Measurements from ENCODE around the gene NFAT5.

Gene NFAT5

GRCh38 chr16:69596801-69597200 lies 31.0 kb downstream of the NFAT5 start:
- Mint-ChIP-seq H3K36me3 (ENCODE audit: low read depth) (peaks cover 36% of the 10 kb centered on the region), H3K27ac (no peak overlapping the region), H3K9me3 (no peaks in the 10 kb centered on the region), H3K4me1 (ENCODE audit: low read depth) (peaks cover 53% of the 10 kb centered on the region), H3K4me3 (no peak overlapping the region), H3K27me3 (no peaks in the 10 kb centered on the region)
- DNase-seq = no peak

- Mint-ChIP-seq H3K27me3 (no peaks in the 10 kb centered on the region), H3K4me1 (ENCODE audit: low read depth) (peaks cover 49% of the 10 kb centered on the region), H3K4me3 (no peak overlapping the region), H3K9me3 (no peaks in the 10 kb centered on the region), H3K36me3 (ENCODE audit: low read depth) (peaks cover 30% of the 10 kb centered on the region), H3K27ac (no peak overlapping the region)
- DNase-seq = no peak
Observed at GRCh38 chr16:69598045-69598444, 32.3 kb downstream of the NFAT5 start.

DNA sequence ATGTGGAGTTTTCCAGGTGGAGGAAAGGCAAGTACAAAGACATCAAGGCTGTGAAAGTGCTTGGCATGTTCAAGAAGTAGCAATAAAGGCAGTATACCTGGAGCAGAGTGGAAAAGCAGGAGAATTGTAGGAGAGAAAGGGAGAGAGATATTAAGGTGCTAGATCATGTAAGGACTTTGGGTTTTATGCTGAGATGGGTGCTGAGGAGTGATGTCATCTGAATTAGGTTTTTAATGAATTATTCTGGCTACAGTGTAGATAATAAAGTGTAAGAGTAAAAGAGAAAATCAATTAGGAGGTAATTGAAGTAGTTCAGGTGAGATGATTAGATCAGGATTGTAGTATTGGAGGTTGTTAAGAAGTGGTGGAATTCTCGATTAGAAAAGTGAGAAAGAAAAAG lies 34.0 kb downstream of the NFAT5 start:
- no peak for DNase-seq
- H3K27me3 Mint-ChIP-seq = no peaks in the 10 kb centered on the region
- H3K36me3 Mint-ChIP-seq (ENCODE audit: low read depth) = peaks cover 26% of the 10 kb centered on the region
- no peak overlapping the region for H3K4me3 Mint-ChIP-seq
- peaks cover 42% of the 10 kb centered on the region for H3K4me1 Mint-ChIP-seq (ENCODE audit: low read depth)
- no peaks in the 10 kb centered on the region for H3K9me3 Mint-ChIP-seq
- no peak overlapping the region for H3K27ac Mint-ChIP-seq

DNA sequence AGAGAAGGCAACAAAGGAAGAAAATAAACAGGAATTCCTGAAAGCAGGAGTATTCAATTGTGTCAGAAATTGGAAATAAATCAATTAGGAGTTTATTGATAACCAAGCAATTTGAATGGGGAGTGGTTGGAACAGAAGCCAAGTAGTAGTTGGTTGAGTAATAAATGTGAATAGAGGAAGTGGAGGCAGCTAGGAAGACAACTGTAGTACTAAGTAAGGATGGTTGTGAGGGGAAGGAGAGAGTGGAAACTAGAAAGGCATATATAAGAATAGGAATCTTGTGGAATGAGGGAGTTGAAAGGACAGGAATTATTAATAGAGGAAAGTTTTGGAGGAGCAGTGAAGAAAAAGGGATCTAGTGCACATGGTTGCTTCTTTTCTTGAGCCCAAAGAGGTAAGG lies 34.4 kb downstream of the NFAT5 start:
- H3K4me1 Mint-ChIP-seq (ENCODE audit: low read depth) = peaks cover 38% of the 10 kb centered on the region
- H3K27ac Mint-ChIP-seq = no peak overlapping the region
- H3K9me3 Mint-ChIP-seq = no peaks in the 10 kb centered on the region
- no peak overlapping the region for H3K4me3 Mint-ChIP-seq
- peaks cover 24% of the 10 kb centered on the region for H3K36me3 Mint-ChIP-seq (ENCODE audit: low read depth)
- H3K27me3 Mint-ChIP-seq = no peaks in the 10 kb centered on the region
- no peak for DNase-seq

DNA sequence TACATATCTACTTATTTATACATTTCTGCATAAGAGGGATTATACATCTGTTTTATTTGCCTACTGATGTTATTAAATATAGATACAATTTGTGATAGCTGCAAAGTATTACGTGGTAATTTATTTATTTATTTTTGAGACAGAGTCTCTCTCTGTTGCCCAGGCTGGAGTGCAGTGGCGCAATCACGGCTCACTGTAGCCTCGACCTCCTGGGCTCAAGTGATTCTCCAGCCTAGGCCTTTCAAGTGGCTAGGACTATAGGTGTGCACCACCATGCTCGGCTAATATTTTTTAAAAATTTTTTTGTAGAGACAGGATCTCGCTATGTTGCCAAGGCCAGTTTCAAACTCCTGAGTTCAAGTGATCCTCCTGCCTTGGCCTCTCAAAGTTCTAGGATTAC lies 35.5 kb downstream of the NFAT5 start:
- H3K27ac Mint-ChIP-seq = no peak overlapping the region

DNA sequence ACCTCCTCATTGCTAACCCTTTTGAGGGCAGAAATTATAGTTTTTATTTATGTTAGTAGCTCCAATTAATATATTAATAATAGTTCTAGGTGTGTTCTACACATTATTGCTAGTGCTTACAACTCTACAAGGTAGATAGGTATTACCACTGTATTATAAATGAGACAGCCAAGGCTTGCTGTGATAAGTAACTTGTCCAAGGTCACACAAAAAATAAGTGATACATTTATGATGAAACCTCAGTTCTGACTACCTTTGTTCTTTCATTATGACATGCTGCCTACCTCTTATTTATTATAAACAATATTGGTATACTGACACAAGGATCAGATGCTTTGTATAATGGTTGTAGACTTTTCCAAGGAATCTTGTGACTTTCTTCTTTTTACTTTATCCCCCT lies 41.2 kb downstream of the NFAT5 start:
- no peak for DNase-seq
- Mint-ChIP-seq H3K27me3 (no peaks in the 10 kb centered on the region), H3K9me3 (no peaks in the 10 kb centered on the region), H3K4me1 (ENCODE audit: low read depth) (peaks cover 54% of the 10 kb centered on the region), H3K36me3 (ENCODE audit: low read depth) (peaks cover 42% of the 10 kb centered on the region), H3K4me3 (peak overlapping the region; percentile 43), H3K27ac (peak overlapping the region; percentile 92)

More for the DNA sequence above, 35.5 kb downstream of the NFAT5 start:
- no peak overlapping the region for H3K4me3 Mint-ChIP-seq
- no peaks in the 10 kb centered on the region for H3K27me3 Mint-ChIP-seq
- peaks cover 27% of the 10 kb centered on the region for H3K36me3 Mint-ChIP-seq (ENCODE audit: low read depth)
- no peak for DNase-seq
- H3K9me3 Mint-ChIP-seq = no peaks in the 10 kb centered on the region
- H3K4me1 Mint-ChIP-seq (ENCODE audit: low read depth) = peaks cover 34% of the 10 kb centered on the region

DNA sequence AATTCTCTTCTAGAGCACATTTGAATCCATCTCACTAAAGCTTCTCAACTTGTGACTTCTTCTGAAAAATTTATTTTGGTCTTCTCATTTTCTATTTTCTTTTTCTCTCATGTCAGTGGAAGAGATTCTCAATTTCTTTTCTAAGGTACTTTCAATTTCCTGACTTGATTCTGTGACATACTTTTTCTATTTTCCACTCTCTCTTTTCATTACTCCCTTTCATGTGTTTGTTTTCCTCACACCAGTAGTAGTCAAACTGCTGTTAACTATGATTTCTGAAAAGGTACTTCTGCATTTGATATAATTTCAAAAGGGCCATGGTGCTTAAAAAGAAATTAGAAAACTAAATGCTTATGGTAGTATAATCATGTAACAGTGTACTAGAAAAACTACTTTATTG lies 41.9 kb downstream of the NFAT5 start:
- peak overlapping the region; percentile 43 for H3K4me3 Mint-ChIP-seq
- H3K36me3 Mint-ChIP-seq (ENCODE audit: low read depth) = peaks cover 42% of the 10 kb centered on the region
- H3K27me3 Mint-ChIP-seq = no peaks in the 10 kb centered on the region
- H3K4me1 Mint-ChIP-seq (ENCODE audit: low read depth) = peaks cover 61% of the 10 kb centered on the region
- H3K9me3 Mint-ChIP-seq = no peaks in the 10 kb centered on the region
- H3K27ac Mint-ChIP-seq = peak overlapping the region; percentile 92
- no peak for DNase-seq

DNA sequence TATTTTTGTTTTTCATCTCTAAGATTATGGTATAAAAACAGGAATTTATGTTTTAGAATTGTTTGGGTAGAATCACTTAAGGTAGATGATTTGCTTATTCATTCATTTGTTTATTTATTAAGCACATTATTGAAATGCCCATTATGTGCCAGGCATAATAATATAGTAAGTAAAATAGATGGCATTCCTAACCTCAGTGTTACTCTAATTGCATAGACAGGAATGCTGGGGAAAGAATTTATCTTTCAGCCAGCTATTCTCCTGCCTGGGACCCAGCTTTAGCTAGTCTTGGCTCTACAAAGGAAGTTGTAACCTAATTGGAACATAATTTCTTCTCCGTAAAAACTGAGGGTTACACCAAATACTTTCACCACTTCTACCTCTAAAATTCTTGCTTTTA lies 44.6 kb downstream of the NFAT5 start:
- H3K4me1 Mint-ChIP-seq (ENCODE audit: low read depth) = peaks cover 73% of the 10 kb centered on the region

DNA sequence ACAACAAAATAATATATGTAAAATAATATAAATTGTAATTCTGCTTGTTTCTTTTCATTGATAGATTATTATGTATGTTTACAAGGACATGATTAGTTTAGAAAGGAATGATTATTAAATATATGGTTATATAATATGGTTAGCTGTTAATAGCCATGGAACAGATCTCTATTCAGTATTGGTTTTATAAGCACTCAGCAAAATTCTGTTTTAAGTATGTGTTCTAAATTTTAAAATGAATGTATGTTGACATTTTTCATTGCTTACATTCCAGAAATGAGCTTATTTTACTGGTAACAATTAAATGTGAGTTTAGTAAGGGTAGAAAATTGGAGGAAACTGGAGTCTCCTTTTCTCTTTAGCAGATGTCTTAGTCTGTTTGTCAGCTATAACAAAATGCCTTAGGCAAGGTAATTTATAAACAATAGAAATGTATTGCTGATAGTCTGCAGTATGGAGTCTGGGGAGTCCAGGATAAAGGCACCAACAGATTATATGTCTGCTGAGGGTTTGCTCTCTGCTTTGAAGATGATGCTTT lies 45.4 kb downstream of the NFAT5 start:
- Mint-ChIP-seq H3K4me3 (no peak overlapping the region), H3K4me1 (ENCODE audit: low read depth) (peaks cover 75% of the 10 kb centered on the region), H3K27me3 (no peaks in the 10 kb centered on the region), H3K9me3 (no peaks in the 10 kb centered on the region), H3K36me3 (ENCODE audit: low read depth) (peaks cover 42% of the 10 kb centered on the region), H3K27ac (peak overlapping the region; percentile 66)
- no peak for DNase-seq

More for the DNA sequence above, 44.6 kb downstream of the NFAT5 start:
- no peaks in the 10 kb centered on the region for H3K27me3 Mint-ChIP-seq
- H3K4me3 Mint-ChIP-seq = no peak overlapping the region
- DNase-seq = no peak
- peaks cover 42% of the 10 kb centered on the region for H3K36me3 Mint-ChIP-seq (ENCODE audit: low read depth)
- no peaks in the 10 kb centered on the region for H3K9me3 Mint-ChIP-seq
- no peak overlapping the region for H3K27ac Mint-ChIP-seq

DNA sequence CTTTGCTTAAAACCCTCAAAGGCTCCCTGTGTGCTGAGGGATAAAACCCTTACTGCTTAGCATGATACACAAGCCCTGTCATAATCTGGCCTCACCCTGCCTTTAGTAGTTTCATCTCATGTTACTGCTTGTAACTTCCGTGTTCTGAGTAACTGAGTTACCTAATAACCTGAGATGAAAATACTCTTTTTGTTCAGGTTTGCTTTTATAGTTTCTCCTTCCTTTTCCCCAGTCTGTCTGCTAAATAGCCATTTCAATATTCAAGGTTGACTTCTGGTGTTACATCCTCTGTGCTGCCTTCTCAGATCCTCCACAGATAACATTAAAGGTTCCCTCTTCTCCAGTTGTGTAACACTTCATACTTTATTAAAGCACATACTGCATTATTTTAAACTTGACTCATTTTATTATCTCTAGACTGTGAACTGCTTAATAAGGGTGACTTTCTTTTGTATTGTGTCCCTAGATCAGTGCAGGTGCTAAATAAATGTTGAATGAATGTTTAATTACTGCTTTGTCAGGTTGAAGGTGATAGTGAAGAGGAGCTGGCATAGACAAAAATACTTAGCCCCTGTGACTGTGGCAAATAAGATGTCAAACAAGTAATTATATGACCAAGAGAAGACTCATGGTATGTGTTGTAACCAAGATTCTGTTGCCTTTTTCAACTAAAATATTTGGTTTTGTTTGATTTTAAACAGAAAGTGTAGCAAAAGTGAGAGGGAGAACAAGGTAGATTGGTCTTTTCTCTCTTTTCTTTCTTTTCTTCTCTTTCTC lies 47.8 kb downstream of the NFAT5 start:
- H3K4me3 Mint-ChIP-seq = no peak overlapping the region
- no peaks in the 10 kb centered on the region for H3K27me3 Mint-ChIP-seq
- H3K9me3 Mint-ChIP-seq = no peaks in the 10 kb centered on the region
- H3K27ac Mint-ChIP-seq = peak overlapping the region; percentile 85
- DNase-seq = no peak
- peaks cover 60% of the 10 kb centered on the region for H3K4me1 Mint-ChIP-seq (ENCODE audit: low read depth)
- peaks cover 31% of the 10 kb centered on the region for H3K36me3 Mint-ChIP-seq (ENCODE audit: low read depth)

DNA sequence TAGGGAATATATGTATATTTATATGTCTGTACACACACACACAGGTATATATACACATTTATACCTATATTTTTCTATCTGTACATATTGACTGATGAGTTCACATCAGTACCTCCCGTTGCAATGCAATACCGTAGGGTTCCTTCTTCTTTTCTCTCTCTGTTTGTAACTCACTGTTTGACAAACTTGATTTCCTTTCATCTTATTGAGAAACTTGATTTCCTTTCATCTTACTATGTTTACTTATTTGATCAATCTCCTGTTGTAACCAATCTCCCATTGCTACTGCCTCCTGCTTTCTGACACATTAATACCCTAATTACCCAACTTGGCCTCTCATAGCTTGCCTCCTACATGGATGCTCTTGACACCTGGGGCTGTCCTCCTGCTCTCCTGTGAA lies 49.8 kb downstream of the NFAT5 start:
- no peak for DNase-seq
- no peak overlapping the region for H3K4me3 Mint-ChIP-seq
- no peaks in the 10 kb centered on the region for H3K9me3 Mint-ChIP-seq
- no peaks in the 10 kb centered on the region for H3K27me3 Mint-ChIP-seq
- H3K36me3 Mint-ChIP-seq (ENCODE audit: low read depth) = peaks cover 33% of the 10 kb centered on the region
- no peak overlapping the region for H3K27ac Mint-ChIP-seq
- peaks cover 59% of the 10 kb centered on the region for H3K4me1 Mint-ChIP-seq (ENCODE audit: low read depth)

DNA sequence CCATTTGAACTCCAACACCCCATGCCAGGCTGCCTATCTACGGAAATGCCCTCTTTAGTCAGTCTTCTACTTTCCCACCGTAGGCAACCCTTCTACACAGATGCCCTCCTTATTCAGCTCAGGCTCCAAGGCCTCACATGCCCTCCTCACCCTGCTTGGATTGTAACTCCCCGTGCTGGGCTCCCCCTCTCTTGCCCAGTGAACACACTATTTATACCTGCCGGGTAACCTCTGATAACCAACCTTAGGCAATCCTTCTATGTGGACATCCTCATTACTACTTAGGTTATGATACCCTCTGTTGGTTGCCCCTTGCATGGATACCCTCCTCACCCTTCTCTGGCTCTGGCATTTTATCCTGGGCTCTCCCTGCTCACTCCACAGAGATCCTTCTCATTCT lies 50.3 kb downstream of the NFAT5 start:
- Mint-ChIP-seq H3K27ac (no peak overlapping the region), H3K4me1 (ENCODE audit: low read depth) (peaks cover 58% of the 10 kb centered on the region), H3K4me3 (no peak overlapping the region), H3K36me3 (ENCODE audit: low read depth) (peaks cover 35% of the 10 kb centered on the region), H3K27me3 (no peaks in the 10 kb centered on the region), H3K9me3 (no peaks in the 10 kb centered on the region)
- DNase-seq = no peak

- H3K36me3 Mint-ChIP-seq (ENCODE audit: low read depth) = peaks cover 38% of the 10 kb centered on the region
- H3K4me1 Mint-ChIP-seq (ENCODE audit: low read depth) = peaks cover 46% of the 10 kb centered on the region
- H3K4me3 Mint-ChIP-seq = no peak overlapping the region
- H3K27me3 Mint-ChIP-seq = no peaks in the 10 kb centered on the region
- H3K27ac Mint-ChIP-seq = no peak overlapping the region
- H3K9me3 Mint-ChIP-seq = no peaks in the 10 kb centered on the region
- DNase-seq = no peak
Observed at GRCh38 chr16:69618307-69618706, 52.5 kb downstream of the NFAT5 start.

- Mint-ChIP-seq H3K27ac (no peak overlapping the region), H3K27me3 (no peaks in the 10 kb centered on the region), H3K36me3 (ENCODE audit: low read depth) (peaks cover 41% of the 10 kb centered on the region), H3K9me3 (no peaks in the 10 kb centered on the region), H3K4me1 (ENCODE audit: low read depth) (peaks cover 42% of the 10 kb centered on the region), H3K4me3 (no peak overlapping the region)
- no peak for DNase-seq
Observed at GRCh38 chr16:69618721-69619120, 53.0 kb downstream of the NFAT5 start.

DNA sequence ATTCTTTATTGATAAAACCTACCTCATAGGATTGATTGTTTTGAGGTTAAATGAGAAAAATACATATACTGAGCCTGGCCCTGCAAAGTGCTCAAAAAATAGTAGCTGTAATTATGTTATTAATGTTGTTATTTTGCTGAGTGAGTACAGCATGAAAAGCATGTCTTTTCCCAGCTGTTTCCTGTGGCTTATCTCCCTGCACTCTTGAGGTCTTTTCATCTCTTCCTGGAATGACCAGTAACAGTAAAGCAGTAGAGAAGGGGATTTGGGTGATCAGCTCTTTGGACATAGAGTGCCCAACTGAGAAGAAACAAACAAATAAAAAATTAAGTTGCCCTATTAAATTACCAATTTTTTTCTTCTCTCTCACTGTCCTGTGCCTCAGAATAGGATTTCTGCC lies 53.7 kb downstream of the NFAT5 start:
- Mint-ChIP-seq H3K4me1 (ENCODE audit: low read depth) (peaks cover 37% of the 10 kb centered on the region), H3K27me3 (no peaks in the 10 kb centered on the region), H3K36me3 (ENCODE audit: low read depth) (peaks cover 46% of the 10 kb centered on the region), H3K9me3 (no peaks in the 10 kb centered on the region), H3K4me3 (no peak overlapping the region), H3K27ac (no peak overlapping the region)
- no peak for DNase-seq
